ENCODE measurements around the gene PRKCE.

PRKCE gene

GRCh38 chr2:45919160-45919650, 267.7 kb downstream of the PRKCE start:
- no peak for TF ChIP-seq CTCF (IDR thresholded peaks at IDR 0.05)

GRCh38 chr2:45919711-45920111, 268.2 kb downstream of the PRKCE start:
- TF ChIP-seq CTCF (IDR thresholded peaks at IDR 0.05): no peak

- no peak for TF ChIP-seq CTCF (IDR thresholded peaks at IDR 0.05)
These were observed 270.4 kb downstream of the PRKCE start for GRCh38 chr2:45921921-45922320.

- no peak for TF ChIP-seq CTCF (IDR thresholded peaks at IDR 0.05)
These were observed 271.1 kb downstream of the PRKCE start for GRCh38 chr2:45922577-45922988.

- no peak for TF ChIP-seq CTCF (IDR thresholded peaks at IDR 0.05)
These were observed 272.2 kb downstream of the PRKCE start for GRCh38 chr2:45923701-45924100.

- no peak for TF ChIP-seq CTCF (IDR thresholded peaks at IDR 0.05)
These were observed 273.6 kb downstream of the PRKCE start for GRCh38 chr2:45925026-45925425.

- no peak for TF ChIP-seq CTCF (IDR thresholded peaks at IDR 0.05)
These were observed 274.3 kb downstream of the PRKCE start for GRCh38 chr2:45925636-45926366.

All from LNCAP (cell line).